ENCODE data around the gene TLE4.

TLE4 gene

DNA sequence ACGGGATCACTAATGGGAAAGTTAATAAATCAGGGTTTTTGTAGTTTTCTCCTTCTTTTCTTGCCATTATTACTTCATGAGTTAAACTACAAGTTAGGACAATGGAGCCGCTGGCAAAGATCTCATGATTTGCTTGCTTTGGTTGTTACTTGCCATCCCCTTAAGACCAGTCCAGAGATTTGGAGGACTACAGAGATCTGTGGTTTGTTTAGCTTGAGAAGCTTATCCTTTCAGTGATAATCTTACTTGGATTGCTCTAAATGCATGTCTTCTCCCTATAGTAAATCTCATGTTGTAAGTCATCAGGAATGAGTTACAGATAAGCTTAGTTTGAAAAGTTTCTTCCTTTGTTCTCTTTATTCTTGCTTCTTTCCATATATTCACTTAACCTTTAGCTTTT, 70.9 kb downstream of the TLE4 start:
- Histone ChIP-seq H3K27ac (no peak overlapping the region), H3K9ac (no peak overlapping the region), H3K4me3 (ENCODE audit: low read depth, low read length) (no peak overlapping the region), H2AFZ (no peak overlapping the region), H3K27me3 (ENCODE audit: control insufficient read depth, insufficient read depth, low read length) (no peaks in the 10 kb centered on the region), H3K9me3 (ENCODE audit: control insufficient read depth, low read length) (no peaks in the 10 kb centered on the region), H3K4me1 (no peaks in the 10 kb centered on the region), H3K4me2 (ENCODE audit: low read length) (no peak overlapping the region), H3K79me2 (no peaks in the 10 kb centered on the region), H3K36me3 (ENCODE audit: control insufficient read depth, insufficient read depth, low read length) (no peaks in the 10 kb centered on the region)
- TF ChIP-seq, protein P1, sequence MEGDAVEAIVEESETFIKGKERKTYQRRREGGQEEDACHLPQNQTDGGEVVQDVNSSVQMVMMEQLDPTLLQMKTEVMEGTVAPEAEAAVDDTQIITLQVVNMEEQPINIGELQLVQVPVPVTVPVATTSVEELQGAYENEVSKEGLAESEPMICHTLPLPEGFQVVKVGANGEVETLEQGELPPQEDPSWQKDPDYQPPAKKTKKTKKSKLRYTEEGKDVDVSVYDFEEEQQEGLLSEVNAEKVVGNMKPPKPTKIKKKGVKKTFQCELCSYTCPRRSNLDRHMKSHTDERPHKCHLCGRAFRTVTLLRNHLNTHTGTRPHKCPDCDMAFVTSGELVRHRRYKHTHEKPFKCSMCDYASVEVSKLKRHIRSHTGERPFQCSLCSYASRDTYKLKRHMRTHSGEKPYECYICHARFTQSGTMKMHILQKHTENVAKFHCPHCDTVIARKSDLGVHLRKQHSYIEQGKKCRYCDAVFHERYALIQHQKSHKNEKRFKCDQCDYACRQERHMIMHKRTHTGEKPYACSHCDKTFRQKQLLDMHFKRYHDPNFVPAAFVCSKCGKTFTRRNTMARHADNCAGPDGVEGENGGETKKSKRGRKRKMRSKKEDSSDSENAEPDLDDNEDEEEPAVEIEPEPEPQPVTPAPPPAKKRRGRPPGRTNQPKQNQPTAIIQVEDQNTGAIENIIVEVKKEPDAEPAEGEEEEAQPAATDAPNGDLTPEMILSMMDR (IDR thresholded peaks at IDR 0.05), result no peak

DNA sequence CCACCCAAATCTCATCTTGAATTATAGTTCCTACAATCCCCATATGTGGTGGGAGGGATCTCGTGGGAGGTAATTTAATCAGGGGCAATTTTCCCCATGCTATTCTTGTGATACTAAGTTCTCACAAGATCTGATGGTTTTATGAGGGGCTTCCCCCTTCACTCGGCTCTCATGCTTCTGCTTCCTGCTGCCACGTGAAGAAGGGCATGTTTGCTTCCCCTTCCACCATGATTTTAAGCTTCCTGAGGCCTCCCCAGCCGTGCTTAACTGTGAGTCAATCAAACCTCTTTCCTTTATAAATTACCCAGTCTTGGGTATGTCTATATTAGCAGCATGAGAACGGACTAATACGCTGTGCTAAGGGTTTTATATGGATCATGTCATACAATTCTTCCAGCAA, 72.3 kb downstream of the TLE4 start:
- no peaks in the 10 kb centered on the region for H3K4me1 ChIP-seq
- H3K4me2 ChIP-seq (ENCODE audit: low read length), result no peak overlapping the region
- no peaks in the 10 kb centered on the region for H3K9me3 ChIP-seq (ENCODE audit: control insufficient read depth, low read length)
- H3K4me3 ChIP-seq (ENCODE audit: low read depth, low read length), result no peak overlapping the region
- no peak overlapping the region for H2AFZ ChIP-seq
- H3K79me2 ChIP-seq, result no peaks in the 10 kb centered on the region
- TF ChIP-seq, protein P1 (IDR thresholded peaks at IDR 0.05), result no peak
- H3K27ac ChIP-seq, result no peak overlapping the region
- H3K27me3 ChIP-seq (ENCODE audit: control insufficient read depth, insufficient read depth, low read length), result no peaks in the 10 kb centered on the region
- no peaks in the 10 kb centered on the region for H3K36me3 ChIP-seq (ENCODE audit: control insufficient read depth, insufficient read depth, low read length)
- no peak overlapping the region for H3K9ac ChIP-seq

DNA sequence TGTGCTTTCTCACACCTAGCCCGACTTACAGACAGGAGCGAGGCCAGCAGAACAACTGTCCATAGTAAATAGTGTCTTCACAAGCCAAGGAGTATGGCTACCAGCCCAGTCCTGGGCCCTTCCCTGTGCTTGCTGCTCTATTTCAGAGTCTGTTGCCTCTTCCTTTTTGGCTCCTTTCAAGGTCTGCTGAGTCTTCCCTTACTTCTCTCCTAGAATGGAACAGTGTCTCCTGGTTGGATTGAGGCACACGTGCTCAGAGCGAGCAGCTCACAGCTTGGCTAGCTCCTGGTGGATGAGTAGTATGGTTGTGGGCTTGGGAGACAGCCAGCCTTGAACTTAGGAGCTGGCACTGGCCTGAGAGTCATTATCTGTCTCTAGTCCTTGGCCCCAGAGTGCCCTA, 72.8 kb downstream of the TLE4 start:
- Histone ChIP-seq H3K79me2 (no peaks in the 10 kb centered on the region), H3K9ac (no peak overlapping the region), H2AFZ (no peak overlapping the region), H3K9me3 (ENCODE audit: control insufficient read depth, low read length) (no peaks in the 10 kb centered on the region), H3K27ac (no peak overlapping the region), H3K4me3 (ENCODE audit: low read depth, low read length) (no peak overlapping the region), H3K4me1 (no peaks in the 10 kb centered on the region), H3K4me2 (ENCODE audit: low read length) (no peak overlapping the region), H3K27me3 (ENCODE audit: control insufficient read depth, insufficient read depth, low read length) (no peaks in the 10 kb centered on the region), H3K36me3 (ENCODE audit: control insufficient read depth, insufficient read depth, low read length) (no peaks in the 10 kb centered on the region)
- TF ChIP-seq, protein P1 (IDR thresholded peaks at IDR 0.05), result no peak

DNA sequence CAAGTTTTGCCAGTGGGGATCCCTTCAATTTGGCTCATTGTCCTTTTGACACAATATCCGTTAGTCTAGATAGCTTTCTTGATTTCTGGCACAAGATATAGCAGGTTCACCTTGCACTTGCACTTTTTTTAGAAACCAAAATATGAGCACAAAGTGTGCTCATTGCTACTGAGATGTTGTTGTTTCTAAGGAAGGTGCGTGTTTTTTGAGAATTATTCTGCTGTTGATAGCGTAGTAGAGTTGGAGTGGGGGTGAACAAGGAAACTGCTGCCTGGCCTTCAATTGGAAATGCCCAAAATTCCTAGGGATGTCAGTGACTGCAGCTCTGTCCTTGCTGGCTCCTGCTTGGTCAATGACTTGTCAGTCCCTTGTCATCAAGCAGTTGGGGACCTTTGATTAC, 73.3 kb downstream of the TLE4 start:
- Histone ChIP-seq H2AFZ (no peak overlapping the region), H3K27ac (no peak overlapping the region), H3K36me3 (ENCODE audit: control insufficient read depth, insufficient read depth, low read length) (no peaks in the 10 kb centered on the region), H3K79me2 (no peaks in the 10 kb centered on the region), H3K9ac (no peak overlapping the region), H3K4me3 (ENCODE audit: low read depth, low read length) (no peak overlapping the region), H3K4me1 (no peaks in the 10 kb centered on the region), H3K9me3 (ENCODE audit: control insufficient read depth, low read length) (no peaks in the 10 kb centered on the region), H3K27me3 (ENCODE audit: control insufficient read depth, insufficient read depth, low read length) (no peaks in the 10 kb centered on the region), H3K4me2 (ENCODE audit: low read length) (no peak overlapping the region)
- TF ChIP-seq, protein P1 (IDR thresholded peaks at IDR 0.05), result no peak

DNA sequence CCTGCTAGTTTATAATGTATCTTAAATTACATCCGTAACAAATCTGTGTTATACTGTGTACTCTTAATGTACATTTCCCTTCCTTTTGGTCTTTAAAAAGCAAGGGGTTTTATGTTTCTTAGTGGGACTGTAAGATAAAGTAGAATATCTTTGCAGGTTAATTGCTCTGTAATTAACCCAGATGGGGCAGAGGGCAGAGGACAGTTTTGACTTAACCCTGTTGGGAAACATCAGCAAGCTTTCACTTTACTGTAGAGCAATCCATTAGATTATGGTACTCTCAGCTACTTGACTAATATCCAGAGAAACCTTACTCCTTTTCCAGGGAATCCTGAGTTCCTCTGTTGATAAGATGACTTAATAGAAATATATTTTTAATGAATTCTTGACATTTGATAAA, 74.3 kb downstream of the TLE4 start:
- TF ChIP-seq, protein P1 (IDR thresholded peaks at IDR 0.05), result no peak
- no peak overlapping the region for H2AFZ ChIP-seq
- no peak overlapping the region for H3K27ac ChIP-seq
- no peaks in the 10 kb centered on the region for H3K27me3 ChIP-seq (ENCODE audit: control insufficient read depth, insufficient read depth, low read length)
- H3K4me2 ChIP-seq (ENCODE audit: low read length), result no peak overlapping the region
- H3K4me3 ChIP-seq (ENCODE audit: low read depth, low read length), result no peak overlapping the region
- no peaks in the 10 kb centered on the region for H3K79me2 ChIP-seq
- no peaks in the 10 kb centered on the region for H3K4me1 ChIP-seq
- no peaks in the 10 kb centered on the region for H3K36me3 ChIP-seq (ENCODE audit: control insufficient read depth, insufficient read depth, low read length)
- H3K9me3 ChIP-seq (ENCODE audit: control insufficient read depth, low read length), result no peaks in the 10 kb centered on the region
- H3K9ac ChIP-seq, result no peak overlapping the region
